Measurements from ENCODE around the gene PDIA5. TPM values are rescaled to one million over a fixed set of nuclear protein-coding genes. Genes with fewer than 3 reads are reported as not detected.

PDIA5 gene
- total RNA-seq, 1 donor from 2014 or later, result 14.2 TPM

DNA sequence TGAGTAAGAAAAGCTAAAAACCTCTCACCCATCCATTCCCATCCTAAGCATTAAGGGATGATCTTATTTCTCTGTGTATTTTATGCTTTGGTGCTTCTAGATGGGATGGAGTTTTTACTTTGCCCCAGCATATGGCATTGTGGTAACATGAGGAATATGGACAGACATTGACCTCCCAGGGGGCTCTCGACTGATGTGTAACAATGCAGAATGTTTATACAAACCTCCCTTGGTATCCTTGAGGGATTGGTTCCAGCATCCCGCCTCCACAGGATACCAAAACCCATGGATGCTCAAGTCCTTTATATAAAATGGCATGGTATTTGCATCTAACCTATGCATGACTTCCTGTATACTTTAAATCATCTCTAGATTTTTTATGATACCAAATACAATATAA is 21.6 kb downstream of the PDIA5 start:
- no peak for TF ChIP-seq CTCF (conservative IDR thresholded peaks at IDR 0.05)
- Mint-ChIP-seq H3K4me1 (peaks cover 78% of the 10 kb centered on the region), H3K27me3 (ENCODE audit: low read depth) (no peaks in the 10 kb centered on the region), H3K9me3 (no peaks in the 10 kb centered on the region), H3K4me3 (no peak overlapping the region), H3K36me3 (ENCODE audit: low read depth) (peaks cover 13% of the 10 kb centered on the region), H3K27ac (ENCODE audit: unreplicated experiment) (no peak overlapping the region)
- no peak for DNase-seq (ENCODE audit: low read depth, low spot score)

- Mint-ChIP-seq H3K9me3 (no peaks in the 10 kb centered on the region), H3K36me3 (ENCODE audit: low read depth) (peaks cover 16% of the 10 kb centered on the region), H3K27ac (ENCODE audit: unreplicated experiment) (peak overlapping the region; percentile 97), H3K27me3 (ENCODE audit: low read depth) (no peaks in the 10 kb centered on the region), H3K4me3 (no peak overlapping the region), H3K4me1 (peaks cover 64% of the 10 kb centered on the region)
- TF ChIP-seq CTCF (conservative IDR thresholded peaks at IDR 0.05), result no peak
- DNase-seq (ENCODE audit: low read depth, low spot score), result no peak
Observed at GRCh38 chr3:123089611-123090331, 22.9 kb downstream of the PDIA5 start.

DNA sequence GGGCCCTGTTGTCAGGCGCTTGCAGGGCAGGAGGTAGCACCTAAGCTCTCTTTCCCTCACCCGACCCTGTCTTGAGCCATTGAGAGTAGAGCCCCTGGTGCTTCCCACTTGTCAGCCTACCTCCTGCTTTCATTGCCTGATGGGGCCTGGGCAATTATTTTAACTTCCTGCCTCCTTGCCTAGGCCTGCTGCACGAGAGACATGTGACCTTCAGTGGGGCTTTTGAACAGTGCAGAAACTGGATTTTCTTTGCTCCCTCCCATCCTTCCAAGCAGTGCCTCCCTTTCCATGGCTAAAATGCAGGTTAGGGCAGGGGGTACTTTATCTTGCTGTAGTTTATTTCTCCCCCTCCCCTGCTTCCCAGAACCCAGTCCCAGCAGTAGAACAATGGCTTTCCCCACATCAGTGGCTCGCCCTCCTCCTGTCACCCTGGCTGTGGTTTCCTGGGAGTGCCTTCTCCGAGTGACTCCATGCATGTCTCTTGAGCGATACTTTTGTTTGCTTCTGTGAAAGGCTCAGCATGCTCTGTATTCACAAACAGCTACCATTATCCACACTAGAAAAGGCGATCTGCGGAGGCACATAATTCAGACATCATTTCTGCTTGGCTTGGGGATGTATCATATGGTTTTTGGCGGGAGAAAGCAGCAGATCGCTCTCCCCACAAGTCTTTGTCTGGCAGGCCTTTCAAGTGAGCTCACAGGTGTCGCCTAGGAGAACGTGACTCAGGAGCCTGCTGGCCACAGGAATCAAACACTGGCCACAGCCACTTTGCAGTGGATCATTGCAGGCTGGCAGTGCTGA is 24.1 kb downstream of the PDIA5 start:
- Mint-ChIP-seq H3K27me3 (ENCODE audit: low read depth) (no peaks in the 10 kb centered on the region), H3K4me1 (peaks cover 52% of the 10 kb centered on the region), H3K27ac (ENCODE audit: unreplicated experiment) (peak overlapping the region; percentile 97), H3K9me3 (no peaks in the 10 kb centered on the region), H3K36me3 (ENCODE audit: low read depth) (peaks cover 16% of the 10 kb centered on the region), H3K4me3 (peak overlapping the region; percentile 6)
- DNase-seq (ENCODE audit: low read depth, low spot score), result no peak
- TF ChIP-seq CTCF (conservative IDR thresholded peaks at IDR 0.05), result no peak

- DNase-seq (ENCODE audit: low read depth, low spot score), result no peak
- Mint-ChIP-seq H3K4me1 (peaks cover 42% of the 10 kb centered on the region), H3K27ac (ENCODE audit: unreplicated experiment) (peak overlapping the region; percentile 1), H3K4me3 (no peak overlapping the region), H3K9me3 (no peaks in the 10 kb centered on the region), H3K27me3 (ENCODE audit: low read depth) (no peaks in the 10 kb centered on the region), H3K36me3 (ENCODE audit: low read depth) (peaks cover 16% of the 10 kb centered on the region)
- no peak for TF ChIP-seq CTCF (conservative IDR thresholded peaks at IDR 0.05)
Observed at GRCh38 chr3:123092243-123092642, 25.4 kb downstream of the PDIA5 start.

DNA sequence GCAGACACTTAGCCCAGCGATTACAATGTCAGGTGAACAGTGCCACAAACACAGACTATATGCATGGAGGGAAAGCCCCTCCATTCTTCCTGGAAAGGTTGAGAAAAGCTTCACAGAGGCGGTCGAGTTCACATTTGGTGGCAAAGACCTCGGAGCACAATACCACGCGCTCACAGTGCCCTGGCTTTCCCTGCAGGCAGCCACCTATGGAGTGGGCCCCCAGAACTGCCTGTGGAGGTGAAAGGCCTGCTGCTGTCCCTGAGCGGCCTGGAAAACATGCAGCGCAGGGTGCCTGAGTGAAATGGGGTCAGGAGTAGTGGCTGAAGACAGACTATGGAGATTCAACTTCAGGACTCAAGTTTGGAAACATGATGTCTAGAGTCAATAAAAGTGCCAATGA is 26.9 kb downstream of the PDIA5 start:
- Mint-ChIP-seq H3K4me1 (peaks cover 33% of the 10 kb centered on the region), H3K9me3 (no peaks in the 10 kb centered on the region), H3K27me3 (ENCODE audit: low read depth) (no peaks in the 10 kb centered on the region), H3K36me3 (ENCODE audit: low read depth) (peaks cover 16% of the 10 kb centered on the region), H3K27ac (ENCODE audit: unreplicated experiment) (no peak overlapping the region), H3K4me3 (no peak overlapping the region)
- no peak for TF ChIP-seq CTCF (conservative IDR thresholded peaks at IDR 0.05)
- no peak for DNase-seq (ENCODE audit: low read depth, low spot score)

Measured in neural crest cell (in vitro differentiated cells).